GM23338 (cell line): Measurements from ENCODE around the gene TRPM1. TPM values are rescaled to one million over a fixed set of nuclear protein-coding genes. Genes with fewer than 3 reads are reported as not detected.
A peak's percentile ranks its signal among the peaks of the same experiment; 100 is the strongest.

Experiments used
- ATAC-seq: fragments of 200-7000 bp; cut with Tn5 transposase; 3 replicates; pipeline ENCODE4 v1.9.1; 2020
- DNase-seq: peaks from one replicate; pipeline ENCODE4 v3.0.0-alpha.2; 2015; ENCODE audit warnings: low spot score
- H2AFZ ChIP-seq: fragments of 200-600 bp; sonication (generic); 2 replicates; pipeline ENCODE4 v1.8.0; 2016; ENCODE audit warnings: antibody characterized with exemption, mild to moderate bottlenecking, moderate library complexity
- H3F3A ChIP-seq: fragments of 200-600 bp; sonication (generic); replicated peaks from 2 replicates; pipeline ENCODE4 v1.8.0; 2017; ENCODE audit warnings: antibody characterized with exemption, mixed run types, low read depth
- H3K27ac ChIP-seq: fragments of 200-600 bp; sonication (generic); 2 replicates; pipeline ENCODE4 v1.6.1; 2016; ENCODE audit warnings: low read depth
- H3K27me3 ChIP-seq: fragments of 200-600 bp; sonication (generic); 2 replicates; pipeline ENCODE4 v1.8.0; 2016; ENCODE audit warnings: mild to moderate bottlenecking, mixed run types, moderate library complexity; ENCODE audit not compliant: insufficient read depth
- H3K36me3 ChIP-seq: fragments of 200-600 bp; sonication (generic); 2 replicates; pipeline ENCODE4 v1.8.0; 2016; ENCODE audit warnings: mild to moderate bottlenecking; ENCODE audit not compliant: insufficient read depth
- H3K4me1 ChIP-seq: fragments of 200-600 bp; sonication (generic); 2 replicates; pipeline ENCODE4 v1.8.0; 2016; ENCODE audit warnings: mild to moderate bottlenecking, moderate library complexity; ENCODE audit not compliant: insufficient read depth
- H3K4me2 ChIP-seq: fragments of 200-600 bp; sonication (generic); 2 replicates; pipeline ENCODE4 v1.7.1; 2017; ENCODE audit warnings: mixed run types
- H3K4me3 ChIP-seq: fragments of 200-600 bp; sonication (generic); 2 replicates; pipeline ENCODE4 v1.6.1; 2016; ENCODE audit warnings: mixed run types
- H3K79me2 ChIP-seq: fragments of 200-600 bp; sonication (generic); replicated peaks from 2 replicates; pipeline ENCODE4 v1.8.0; 2017; ENCODE audit warnings: mild to moderate bottlenecking; ENCODE audit not compliant: insufficient read depth
- H3K9me2 ChIP-seq: fragments of 200-600 bp; sonication (generic); 2 replicates; pipeline ENCODE4 v1.8.0; 2017; ENCODE audit not compliant: insufficient read depth
- H4K20me1 ChIP-seq: fragments of 200-600 bp; sonication (generic); replicated peaks from 2 replicates; pipeline ENCODE4 v1.8.0; 2017; ENCODE audit warnings: mild to moderate bottlenecking; ENCODE audit not compliant: insufficient read depth
- H3K27ac Mint-ChIP-seq: 2 replicates; pipeline ENCODE4 v1.8.0; 2020; ENCODE audit warnings: inconsistent platforms, mild to moderate bottlenecking, moderate library complexity, mixed read lengths
- H3K27me3 Mint-ChIP-seq: 3 replicates; pipeline ENCODE4 v1.8.0; 2022; ENCODE audit warnings: low read depth, mild to moderate bottlenecking, moderate library complexity, mixed read lengths, inconsistent platforms; ENCODE audit not compliant: insufficient read depth, poor library complexity
- H3K36me3 Mint-ChIP-seq: 3 replicates; pipeline ENCODE4 v1.8.0; 2021; ENCODE audit warnings: low read depth, mild to moderate bottlenecking, inconsistent platforms, moderate library complexity, mixed read lengths
- H3K4me1 Mint-ChIP-seq: 3 replicates; pipeline ENCODE4 v1.8.0; 2020; ENCODE audit warnings: mild to moderate bottlenecking, inconsistent platforms, mixed read lengths
- H3K4me3 Mint-ChIP-seq: 3 replicates; pipeline ENCODE4 v1.8.0; 2021; ENCODE audit warnings: moderate library complexity, mild to moderate bottlenecking, inconsistent platforms, mixed read lengths
- H3K9me3 Mint-ChIP-seq: 3 replicates; pipeline ENCODE4 v1.8.0; 2020; ENCODE audit warnings: moderate library complexity, mild to moderate bottlenecking, inconsistent platforms, mixed read lengths
- EZH2 ChIP-seq: fragments of 200-600 bp; sonication (generic); IDR thresholded peaks from one replicate; pipeline ENCODE4 v1.8.0; 2017; ENCODE audit warnings: antibody characterized with exemption, mild to moderate bottlenecking, low read depth; ENCODE audit not compliant: unreplicated experiment
- EZH2phosphoT487 ChIP-seq: fragments of 200-600 bp; sonication (generic); IDR thresholded peaks from one replicate; pipeline ENCODE4 v1.8.1; 2018; ENCODE audit warnings: antibody characterized with exemption; ENCODE audit not compliant: unreplicated experiment
- POLR2AphosphoS5 ChIP-seq: IDR thresholded peaks from 2 replicates; pipeline ENCODE4 v1.6.1; 2016; ENCODE audit warnings: antibody characterized with exemption, low read depth
- STAT1 ChIP-seq: IDR thresholded peaks from one replicate; pipeline ENCODE4 v1.6.1; 2016; ENCODE audit warnings: antibody characterized with exemption; ENCODE audit not compliant: unreplicated experiment
- ZNF114 ChIP-seq: fragments of 250-450 bp; sonication (Bioruptor Pico); IDR thresholded peaks from 2 replicates; pipeline ENCODE4 v1.5.0; 2020; ENCODE audit warnings: mild to moderate bottlenecking, moderate library complexity
- ZNF331 ChIP-seq: fragments of 250-450 bp; sonication (Bioruptor Pico); IDR thresholded peaks from 2 replicates; pipeline ENCODE4 v1.5.0; 2020; ENCODE audit warnings: low read depth, mild to moderate bottlenecking, moderate library complexity
- polyA plus RNA-seq: library from polyadenylated mRNA; unstranded; fragments of >200 nt; fragmentation: Nextera tagmentation; extraction: Ambion mirVana; gene quantifications from 2 replicates; pipeline ENCODE4 v1.2.1, GENCODE V29; 2016
- total RNA-seq: library from RNA; depleted of rRNA; stranded (reverse); fragments of >200 nt; shearing (Covaris generic); gene quantifications from 2 replicates; pipeline ENCODE4 v1.2.3, GENCODE V29; 2014
- TF ChIP-seq, protein P1 (sequence below): IDR thresholded peaks from one replicate; pipeline ENCODE4 v1.6.1; 2018; ENCODE audit warnings: antibody characterized with exemption; ENCODE audit not compliant: unreplicated experiment
- TF ChIP-seq, protein P2 (sequence below), 2 experiments: fragments of 200-600 bp in 1 of 2; sonication (generic) in 1 of 2; conservative IDR thresholded peaks; 2 replicates each; pipeline versions ENCODE4 v1.5.1 to v1.6.1; 2016 to 2017; ENCODE audit warnings: antibody characterized with exemption in 2 of 2, low read depth in 2 of 2, mild to moderate bottlenecking in 2 of 2, moderate library complexity in 1 of 2

The TRPM1 gene
- total and polyA plus RNA-seq, 2 experiments from 2014 or later = 0.19 TPM; not detected in 1

DNA sequence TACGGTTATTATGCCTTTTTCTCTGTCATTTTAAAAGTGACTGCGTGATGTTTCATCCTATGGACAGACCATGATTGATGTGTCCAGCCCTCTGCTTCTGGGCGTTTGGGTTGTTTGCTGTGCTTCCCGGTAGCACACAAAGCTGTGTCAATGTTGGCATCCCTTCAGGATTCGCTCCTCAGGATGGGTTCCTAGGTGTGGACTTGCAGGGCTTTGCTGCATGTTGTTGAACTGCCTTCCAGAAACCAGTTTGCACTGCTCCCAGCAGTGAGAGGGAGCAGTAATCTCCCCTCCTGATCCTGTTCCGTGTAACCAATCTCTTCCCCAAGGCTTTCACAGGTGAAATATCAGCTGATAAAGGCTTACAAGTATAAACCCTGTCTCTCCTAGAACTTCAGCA, 787 bp downstream of the TRPM1 start (continued):
- TF ChIP-seq, protein P1, sequence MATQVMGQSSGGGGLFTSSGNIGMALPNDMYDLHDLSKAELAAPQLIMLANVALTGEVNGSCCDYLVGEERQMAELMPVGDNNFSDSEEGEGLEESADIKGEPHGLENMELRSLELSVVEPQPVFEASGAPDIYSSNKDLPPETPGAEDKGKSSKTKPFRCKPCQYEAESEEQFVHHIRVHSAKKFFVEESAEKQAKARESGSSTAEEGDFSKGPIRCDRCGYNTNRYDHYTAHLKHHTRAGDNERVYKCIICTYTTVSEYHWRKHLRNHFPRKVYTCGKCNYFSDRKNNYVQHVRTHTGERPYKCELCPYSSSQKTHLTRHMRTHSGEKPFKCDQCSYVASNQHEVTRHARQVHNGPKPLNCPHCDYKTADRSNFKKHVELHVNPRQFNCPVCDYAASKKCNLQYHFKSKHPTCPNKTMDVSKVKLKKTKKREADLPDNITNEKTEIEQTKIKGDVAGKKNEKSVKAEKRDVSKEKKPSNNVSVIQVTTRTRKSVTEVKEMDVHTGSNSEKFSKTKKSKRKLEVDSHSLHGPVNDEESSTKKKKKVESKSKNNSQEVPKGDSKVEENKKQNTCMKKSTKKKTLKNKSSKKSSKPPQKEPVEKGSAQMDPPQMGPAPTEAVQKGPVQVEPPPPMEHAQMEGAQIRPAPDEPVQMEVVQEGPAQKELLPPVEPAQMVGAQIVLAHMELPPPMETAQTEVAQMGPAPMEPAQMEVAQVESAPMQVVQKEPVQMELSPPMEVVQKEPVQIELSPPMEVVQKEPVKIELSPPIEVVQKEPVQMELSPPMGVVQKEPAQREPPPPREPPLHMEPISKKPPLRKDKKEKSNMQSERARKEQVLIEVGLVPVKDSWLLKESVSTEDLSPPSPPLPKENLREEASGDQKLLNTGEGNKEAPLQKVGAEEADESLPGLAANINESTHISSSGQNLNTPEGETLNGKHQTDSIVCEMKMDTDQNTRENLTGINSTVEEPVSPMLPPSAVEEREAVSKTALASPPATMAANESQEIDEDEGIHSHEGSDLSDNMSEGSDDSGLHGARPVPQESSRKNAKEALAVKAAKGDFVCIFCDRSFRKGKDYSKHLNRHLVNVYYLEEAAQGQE = no peak
- no peak for TF ChIP-seq ZNF331 (CRISPR knock-in tag)
- no peak for TF ChIP-seq EZH2phosphoT487
- no peak for TF ChIP-seq STAT1
- TF ChIP-seq EZH2 = no peak
- no peak for TF ChIP-seq POLR2AphosphoS5
- no peak for TF ChIP-seq ZNF114 (CRISPR knock-in tag)

DNA sequence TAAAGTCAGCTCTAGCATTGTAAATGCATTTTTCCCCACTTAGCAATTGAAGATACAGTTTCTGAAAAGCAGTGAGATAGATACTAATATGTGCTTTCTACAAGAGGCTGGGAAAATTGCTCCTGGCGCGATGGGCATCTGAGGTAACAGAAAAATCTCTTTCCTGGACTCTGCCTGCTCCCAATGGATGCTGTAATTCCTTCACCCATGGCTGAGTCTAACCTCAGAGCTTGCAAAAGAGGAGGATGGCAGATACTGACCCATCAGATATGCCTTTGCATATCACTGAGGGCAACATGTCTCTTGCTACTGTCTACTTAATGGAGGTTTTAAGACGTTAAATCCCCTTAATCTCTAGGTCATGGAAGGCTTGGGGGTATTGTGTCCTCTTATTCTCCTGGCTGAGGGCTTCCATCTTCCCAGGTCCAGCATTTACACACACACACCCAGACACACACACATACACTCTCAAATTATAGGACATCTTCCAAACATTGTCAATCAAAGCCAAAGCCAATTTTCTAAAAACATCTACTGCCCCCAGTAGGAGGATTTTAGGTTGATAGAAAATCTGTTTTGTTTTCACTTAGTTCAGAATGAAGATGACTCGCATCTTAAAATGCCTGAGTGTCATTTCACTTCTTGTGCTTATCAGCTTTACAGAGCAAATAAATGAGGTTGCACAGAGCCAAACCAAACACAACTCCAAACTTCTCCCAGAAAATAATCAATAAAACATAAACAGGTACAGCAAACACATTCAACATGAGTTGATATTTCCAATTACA, 2.4 kb downstream of the TRPM1 start:
- Histone ChIP-seq H3K9me2 (no peaks in the 10 kb centered on the region), H3K4me1 (peaks cover 19% of the 10 kb centered on the region), H3K36me3 (no peaks in the 10 kb centered on the region), H3F3A (no peaks in the 10 kb centered on the region), H3K4me3 (no peak overlapping the region), H3K27me3 (no peaks in the 10 kb centered on the region), H3K79me2 (no peaks in the 10 kb centered on the region), H2AFZ (peak overlapping the region; percentile 34; the same call in 1 of the 2 replicates), H3K4me2 (no peak overlapping the region), H3K27ac (no peak overlapping the region), H4K20me1 (no peaks in the 10 kb centered on the region)
- H3K4me1 Mint-ChIP-seq = peaks cover 20% of the 10 kb centered on the region
- H3K4me3 Mint-ChIP-seq = no peak overlapping the region
- peaks cover 8% of the 10 kb centered on the region for H3K27me3 Mint-ChIP-seq
- ATAC-seq (no peak), DNase-seq (no peak)
- no peaks in the 10 kb centered on the region for H3K36me3 Mint-ChIP-seq
- TF ChIP-seq ZNF114 (CRISPR knock-in tag) = no peak
- TF ChIP-seq, protein P1 = no peak
- TF ChIP-seq, protein P2, sequence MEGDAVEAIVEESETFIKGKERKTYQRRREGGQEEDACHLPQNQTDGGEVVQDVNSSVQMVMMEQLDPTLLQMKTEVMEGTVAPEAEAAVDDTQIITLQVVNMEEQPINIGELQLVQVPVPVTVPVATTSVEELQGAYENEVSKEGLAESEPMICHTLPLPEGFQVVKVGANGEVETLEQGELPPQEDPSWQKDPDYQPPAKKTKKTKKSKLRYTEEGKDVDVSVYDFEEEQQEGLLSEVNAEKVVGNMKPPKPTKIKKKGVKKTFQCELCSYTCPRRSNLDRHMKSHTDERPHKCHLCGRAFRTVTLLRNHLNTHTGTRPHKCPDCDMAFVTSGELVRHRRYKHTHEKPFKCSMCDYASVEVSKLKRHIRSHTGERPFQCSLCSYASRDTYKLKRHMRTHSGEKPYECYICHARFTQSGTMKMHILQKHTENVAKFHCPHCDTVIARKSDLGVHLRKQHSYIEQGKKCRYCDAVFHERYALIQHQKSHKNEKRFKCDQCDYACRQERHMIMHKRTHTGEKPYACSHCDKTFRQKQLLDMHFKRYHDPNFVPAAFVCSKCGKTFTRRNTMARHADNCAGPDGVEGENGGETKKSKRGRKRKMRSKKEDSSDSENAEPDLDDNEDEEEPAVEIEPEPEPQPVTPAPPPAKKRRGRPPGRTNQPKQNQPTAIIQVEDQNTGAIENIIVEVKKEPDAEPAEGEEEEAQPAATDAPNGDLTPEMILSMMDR (conservative IDR thresholded peaks at IDR 0.05; ENCODE audit: low read depth in 2 of 2) = no peak; a peak in 1 of 4 replicates
- H3K9me3 Mint-ChIP-seq = no peaks in the 10 kb centered on the region
- no peak overlapping the region for H3K27ac Mint-ChIP-seq
